ENCODE results near the gene GABRG3.

- TF ChIP-seq, protein P1, sequence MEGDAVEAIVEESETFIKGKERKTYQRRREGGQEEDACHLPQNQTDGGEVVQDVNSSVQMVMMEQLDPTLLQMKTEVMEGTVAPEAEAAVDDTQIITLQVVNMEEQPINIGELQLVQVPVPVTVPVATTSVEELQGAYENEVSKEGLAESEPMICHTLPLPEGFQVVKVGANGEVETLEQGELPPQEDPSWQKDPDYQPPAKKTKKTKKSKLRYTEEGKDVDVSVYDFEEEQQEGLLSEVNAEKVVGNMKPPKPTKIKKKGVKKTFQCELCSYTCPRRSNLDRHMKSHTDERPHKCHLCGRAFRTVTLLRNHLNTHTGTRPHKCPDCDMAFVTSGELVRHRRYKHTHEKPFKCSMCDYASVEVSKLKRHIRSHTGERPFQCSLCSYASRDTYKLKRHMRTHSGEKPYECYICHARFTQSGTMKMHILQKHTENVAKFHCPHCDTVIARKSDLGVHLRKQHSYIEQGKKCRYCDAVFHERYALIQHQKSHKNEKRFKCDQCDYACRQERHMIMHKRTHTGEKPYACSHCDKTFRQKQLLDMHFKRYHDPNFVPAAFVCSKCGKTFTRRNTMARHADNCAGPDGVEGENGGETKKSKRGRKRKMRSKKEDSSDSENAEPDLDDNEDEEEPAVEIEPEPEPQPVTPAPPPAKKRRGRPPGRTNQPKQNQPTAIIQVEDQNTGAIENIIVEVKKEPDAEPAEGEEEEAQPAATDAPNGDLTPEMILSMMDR (IDR thresholded peaks at IDR 0.05; ENCODE audit: insufficient read depth, low read length, poor library complexity, severe bottlenecking): no peak
- TF ChIP-seq EZH2phosphoT487 (conservative IDR thresholded peaks at IDR 0.05; ENCODE audit: low read length): no peak
Observed at GRCh38 chr15:27123291-27123690, 152.3 kb downstream of the GABRG3 start.
